A673 (cell line): ENCODE data around the gene MORN1.

ENCODE experiments used
- CTCF ChIP-seq: fragments of 300-800, 200-600 bp; sonication (generic); conservative IDR thresholded peaks from 2 replicates; pipeline ENCODE4 v1.5.1; 2017; ENCODE audit warnings: low read depth, mild to moderate bottlenecking, antibody characterized with exemption, low read length, moderate library complexity, mixed read lengths
- EZH2 ChIP-seq: fragments of 200-600 bp; sonication (generic); IDR thresholded peaks from 2 replicates; pipeline ENCODE4 v1.6.1; 2017; ENCODE audit warnings: borderline replicate concordance, low read depth, mild to moderate bottlenecking, mixed read lengths, antibody characterized with exemption, low read length; ENCODE audit not compliant: poor library complexity, severe bottlenecking

GRCh38 chr1:2431518-2431917, 40.2 kb upstream of the MORN1 start:
- TF ChIP-seq CTCF = no peak
- no peak for TF ChIP-seq EZH2
